HG03558 (cell line): ENCODE results near the gene POLDIP3.
"Not testable (repeated sequence)": the region's sequence is repeated elsewhere in the genome, so short reads cannot be mapped to it uniquely, and the experiment has no call there.

ENCODE experiments used
- ATAC-seq: cut with Tn5 transposase; IDR thresholded peaks from one replicate; pipeline ENCODE4 v1.9.1; 2021; ENCODE audit warnings: moderate number of reproducible peaks; ENCODE audit not compliant: unreplicated experiment; ENCODE audit errors: extremely low read depth

Gene POLDIP3

GRCh38 chr22:42591987-42592386, 22.7 kb downstream of the POLDIP3 start:
- no peak for ATAC-seq

GRCh38 chr22:42587588-42588175, 27.0 kb downstream of the POLDIP3 start:
- ATAC-seq = no peak

GRCh38 chr22:42586381-42586780, 28.3 kb downstream of the POLDIP3 start:
- ATAC-seq = no peak

- ATAC-seq = no peak
Observed at GRCh38 chr22:42585096-42585495, 29.6 kb downstream of the POLDIP3 start.

GRCh38 chr22:42584364-42584940, 30.2 kb downstream of the POLDIP3 start:
- no peak for ATAC-seq

GRCh38 chr22:42582987-42583386, 31.7 kb downstream of the POLDIP3 start:
- ATAC-seq = no peak

GRCh38 chr22:42581762-42582716, 32.6 kb downstream of the POLDIP3 start:
- ATAC-seq = no peak

GRCh38 chr22:42581194-42581761, 33.4 kb downstream of the POLDIP3 start:
- ATAC-seq = not testable (repeated sequence)

GRCh38 chr22:42580040-42580439, 34.6 kb downstream of the POLDIP3 start:
- ATAC-seq = not testable (repeated sequence)

GRCh38 chr22:42577623-42578240, 37.0 kb downstream of the POLDIP3 start:
- no peak for ATAC-seq

- ATAC-seq = not testable (repeated sequence)
Observed at GRCh38 chr22:42577141-42577540, 37.5 kb downstream of the POLDIP3 start.

GRCh38 chr22:42575996-42576574, 38.6 kb downstream of the POLDIP3 start:
- not testable (repeated sequence) for ATAC-seq

GRCh38 chr22:42574468-42574867, 40.2 kb downstream of the POLDIP3 start:
- not testable (repeated sequence) for ATAC-seq

- not testable (repeated sequence) for ATAC-seq
Observed at GRCh38 chr22:42574046-42574445, 40.6 kb downstream of the POLDIP3 start.

- ATAC-seq = not testable (repeated sequence)
Observed at GRCh38 chr22:42571068-42571467, 43.6 kb downstream of the POLDIP3 start.

- not testable (repeated sequence) for ATAC-seq
Observed at GRCh38 chr22:42570580-42570979, 44.1 kb downstream of the POLDIP3 start.

GRCh38 chr22:42567950-42568349, 46.7 kb downstream of the POLDIP3 start:
- ATAC-seq = not testable (repeated sequence)

- no peak for ATAC-seq
Observed at GRCh38 chr22:42565956-42566355, 48.7 kb downstream of the POLDIP3 start.

GRCh38 chr22:42564699-42565098, 50.0 kb downstream of the POLDIP3 start:
- no peak for ATAC-seq

GRCh38 chr22:42563943-42564342, 50.7 kb downstream of the POLDIP3 start:
- not testable (repeated sequence) for ATAC-seq
